ENCODE data around the gene CHERP.

- TF ChIP-seq CTCF (IDR thresholded peaks at IDR 0.05) (no peak), REST (IDR thresholded peaks at IDR 0.05) (no peak), CHD4 (IDR thresholded peaks at IDR 0.05; ENCODE audit: borderline replicate concordance) (no peak), CEBPB (IDR thresholded peaks at IDR 0.05) (no peak), RFX5 (IDR thresholded peaks at IDR 0.05) (no peak), FOSL2 (IDR thresholded peaks at IDR 0.05) (no peak), FOSL2 (CRISPR knock-in tag; IDR thresholded peaks at IDR 0.05) (no peak), SMC3 (IDR thresholded peaks at IDR 0.05) (no peak), SREBF2 (IDR thresholded peaks at IDR 0.05) (no peak), RAD21 (conservative IDR thresholded peaks at IDR 0.05 in 1 of 2, IDR thresholded peaks at IDR 0.05 in 1 of 2) (no peak), ZFP36 (IDR thresholded peaks at IDR 0.05; ENCODE audit: borderline replicate concordance, partially characterized antibody) (no peak)
Observed at GRCh38 chr19:16476401-16476800, 65.8 kb downstream of the CHERP start.
